SU-DHL-6 (cell line): ENCODE data around the gene PTGER1.
A peak's percentile ranks its signal among the peaks of the same experiment; 100 is the strongest.

Experiments
- H2AFZ ChIP-seq: fragments of 200-600 bp; sonication (generic); 2 replicates; pipeline ENCODE4 v1.6.1; 2014; ENCODE audit warnings: low read depth, mild to moderate bottlenecking, moderate library complexity, mixed read lengths, antibody characterized with exemption, low read length; ENCODE audit not compliant: severe bottlenecking
- H3F3A ChIP-seq: fragments of 200-600 bp; shearing (Covaris generic); 2 replicates; pipeline ENCODE4 v1.6.0; 2016; ENCODE audit warnings: antibody characterized with exemption, mild to moderate bottlenecking; ENCODE audit not compliant: insufficient read depth
- H3K27ac ChIP-seq: fragments of 200-600 bp; sonication (generic); 2 replicates; pipeline ENCODE4 v1.5.1; 2016; ENCODE audit warnings: low read depth, mild to moderate bottlenecking, low read length, moderate library complexity, mixed read lengths
- H3K27me3 ChIP-seq: fragments of 200-600 bp; sonication (generic), shearing (Covaris generic); 2 replicates; pipeline ENCODE4 v1.6.0; 2014; ENCODE audit warnings: mild to moderate bottlenecking, low read length
- H3K36me3 ChIP-seq: fragments of 200-600 bp; sonication (generic); 2 replicates; pipeline ENCODE4 v1.6.1; 2014; ENCODE audit warnings: mild to moderate bottlenecking, low read length, mixed read lengths
- H3K4me2 ChIP-seq: fragments of 300-600, 200-600 bp; shearing (Covaris generic), sonication (generic); 2 replicates; pipeline ENCODE4 v1.6.0; 2014; ENCODE audit warnings: low read length, low read depth, mild to moderate bottlenecking; ENCODE audit not compliant: poor library complexity, severe bottlenecking
- H3K4me3 ChIP-seq: fragments of 200-600 bp; sonication (generic); 2 replicates; pipeline ENCODE4 v1.5.1; 2014; ENCODE audit warnings: antibody characterized with exemption, low read length, mild to moderate bottlenecking, mixed read lengths; ENCODE audit not compliant: insufficient read depth, poor library complexity, severe bottlenecking
- H3K79me2 ChIP-seq: fragments of 200-600 bp; sonication (generic); 2 replicates; pipeline ENCODE4 v1.6.1; 2014; ENCODE audit warnings: mild to moderate bottlenecking, low read length, moderate library complexity; ENCODE audit not compliant: insufficient read depth
- H3K9ac ChIP-seq: fragments of 200-600 bp; sonication (generic); 2 replicates; pipeline ENCODE4 v1.7.0; 2014; ENCODE audit warnings: mild to moderate bottlenecking, low read length
- H3K9me2 ChIP-seq: fragments of 200-600 bp; sonication (generic); replicated peaks from 2 replicates; pipeline ENCODE4 v1.6.1; 2014; ENCODE audit warnings: low read length; ENCODE audit not compliant: insufficient read depth
- H3K9me3 ChIP-seq: fragments of 200-600 bp; sonication (generic); 2 replicates; pipeline ENCODE4 v1.6.1; 2014; ENCODE audit warnings: low read length, mixed read lengths; ENCODE audit not compliant: insufficient read depth
- H4K20me1 ChIP-seq: fragments of 200-600 bp; sonication (generic); 2 replicates; pipeline ENCODE4 v1.6.1; 2014; ENCODE audit warnings: low read depth, mild to moderate bottlenecking, antibody characterized with exemption, low read length, moderate library complexity, mixed read lengths
- EZH2phosphoT487 ChIP-seq: fragments of 200-600 bp; sonication (generic), shearing (Covaris generic); conservative IDR thresholded peaks from 2 replicates; pipeline ENCODE4 v1.6.1; 2018; ENCODE audit warnings: mild to moderate bottlenecking, antibody characterized with exemption, low read length, moderate library complexity, mixed read lengths
- TF ChIP-seq, protein P1 (sequence below): fragments of 200-600 bp; sonication (generic); IDR thresholded peaks from one replicate; pipeline ENCODE4 v1.5.1; 2017; ENCODE audit warnings: antibody characterized with exemption, mild to moderate bottlenecking, low read length, moderate library complexity; ENCODE audit not compliant: insufficient read depth, poor library complexity, severe bottlenecking

PTGER1 gene

DNA sequence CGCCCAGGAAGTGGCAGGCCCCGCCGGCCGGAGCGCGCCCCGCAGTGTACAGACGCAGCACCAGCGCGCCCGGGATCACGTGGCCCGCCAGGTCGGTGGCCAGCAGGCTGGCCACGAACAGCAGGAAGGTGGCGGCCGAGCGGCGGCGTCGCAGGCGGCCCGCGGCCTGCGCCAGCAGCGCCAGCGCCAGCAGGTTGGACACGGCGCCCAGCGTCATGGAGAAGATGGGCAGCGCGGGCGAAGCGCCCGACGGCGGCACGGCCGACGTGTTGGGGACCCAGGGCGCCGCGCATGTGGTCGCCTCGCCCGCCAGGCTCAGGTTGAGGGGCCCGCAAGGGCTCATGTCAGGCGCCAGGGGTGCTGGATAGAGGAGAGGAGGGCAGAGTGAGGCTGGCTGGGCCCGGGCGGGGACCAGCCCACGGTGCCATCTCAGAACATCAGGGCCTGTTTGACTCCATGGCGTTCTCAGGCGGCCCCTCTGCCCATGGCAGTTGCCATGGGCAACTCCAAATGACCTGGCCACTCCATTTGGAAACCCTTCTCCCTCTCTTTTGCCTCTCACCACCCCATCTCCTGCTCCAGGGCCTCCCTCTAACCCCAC, 1.1 kb downstream of the PTGER1 start:
- Histone ChIP-seq H3K79me2 (no peaks in the 10 kb centered on the region), H3K4me2 (no peak overlapping the region), H2AFZ (no peak overlapping the region), H3F3A (no peaks in the 10 kb centered on the region), H3K4me3 (no peak overlapping the region), H4K20me1 (no peaks in the 10 kb centered on the region), H3K9me3 (no peaks in the 10 kb centered on the region), H3K9ac (no peak overlapping the region), H3K27me3 (no peaks in the 10 kb centered on the region), H3K27ac (no peak overlapping the region), H3K9me2 (no peaks in the 10 kb centered on the region), H3K36me3 (no peaks in the 10 kb centered on the region)
- no peak for TF ChIP-seq EZH2phosphoT487
- TF ChIP-seq, protein P1, sequence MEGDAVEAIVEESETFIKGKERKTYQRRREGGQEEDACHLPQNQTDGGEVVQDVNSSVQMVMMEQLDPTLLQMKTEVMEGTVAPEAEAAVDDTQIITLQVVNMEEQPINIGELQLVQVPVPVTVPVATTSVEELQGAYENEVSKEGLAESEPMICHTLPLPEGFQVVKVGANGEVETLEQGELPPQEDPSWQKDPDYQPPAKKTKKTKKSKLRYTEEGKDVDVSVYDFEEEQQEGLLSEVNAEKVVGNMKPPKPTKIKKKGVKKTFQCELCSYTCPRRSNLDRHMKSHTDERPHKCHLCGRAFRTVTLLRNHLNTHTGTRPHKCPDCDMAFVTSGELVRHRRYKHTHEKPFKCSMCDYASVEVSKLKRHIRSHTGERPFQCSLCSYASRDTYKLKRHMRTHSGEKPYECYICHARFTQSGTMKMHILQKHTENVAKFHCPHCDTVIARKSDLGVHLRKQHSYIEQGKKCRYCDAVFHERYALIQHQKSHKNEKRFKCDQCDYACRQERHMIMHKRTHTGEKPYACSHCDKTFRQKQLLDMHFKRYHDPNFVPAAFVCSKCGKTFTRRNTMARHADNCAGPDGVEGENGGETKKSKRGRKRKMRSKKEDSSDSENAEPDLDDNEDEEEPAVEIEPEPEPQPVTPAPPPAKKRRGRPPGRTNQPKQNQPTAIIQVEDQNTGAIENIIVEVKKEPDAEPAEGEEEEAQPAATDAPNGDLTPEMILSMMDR: no peak

DNA sequence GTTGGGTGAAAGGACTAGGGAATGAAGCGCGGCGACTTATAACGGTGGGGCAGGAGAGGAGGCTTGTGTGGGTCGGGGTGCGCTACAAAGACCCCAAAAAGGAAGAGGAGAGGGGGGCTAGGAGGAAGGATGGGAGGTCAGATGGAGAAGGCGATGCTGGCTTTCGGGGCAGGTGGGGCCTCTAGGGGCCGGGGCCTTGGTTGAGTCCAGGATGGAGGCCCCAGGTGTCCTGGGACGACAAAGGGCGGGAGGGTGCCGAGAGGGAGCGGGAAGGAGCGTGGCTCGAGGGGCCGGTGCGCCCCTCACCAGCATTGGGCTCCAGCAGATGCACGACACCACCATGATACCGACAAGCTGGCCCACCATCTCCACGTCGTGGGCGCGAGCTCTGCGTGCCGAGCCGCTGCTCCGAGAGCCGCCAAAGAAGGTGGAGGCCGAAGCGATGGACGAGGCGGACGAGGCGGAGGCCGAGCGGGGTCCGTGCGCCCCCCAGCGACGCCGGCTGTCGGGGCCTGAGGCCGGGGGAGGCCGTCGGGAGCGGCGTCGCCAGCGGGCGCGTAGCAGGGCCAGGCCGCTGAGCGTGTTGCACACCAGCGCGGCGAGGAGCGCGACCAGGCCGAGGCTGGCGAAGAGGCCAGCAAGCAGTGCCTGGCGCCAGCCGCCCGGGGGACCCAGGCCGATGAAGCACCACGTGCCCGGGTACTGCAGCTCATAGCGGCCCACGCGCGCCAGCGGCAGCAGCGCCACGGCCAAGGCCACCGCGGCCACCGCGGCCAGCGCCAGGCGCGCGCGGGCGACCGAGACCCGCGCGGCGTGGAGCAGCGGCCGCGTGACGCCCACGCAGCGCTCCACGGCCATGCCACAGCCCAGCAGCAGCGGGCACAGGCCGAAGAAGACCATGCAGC, 1.8 kb downstream of the PTGER1 start:
- H3K9me2 ChIP-seq: no peaks in the 10 kb centered on the region
- H3F3A ChIP-seq: no peaks in the 10 kb centered on the region
- no peak overlapping the region for H3K9ac ChIP-seq
- no peaks in the 10 kb centered on the region for H3K36me3 ChIP-seq
- H3K4me3 ChIP-seq: no peak overlapping the region
- TF ChIP-seq, protein P1: no peak
- no peak for TF ChIP-seq EZH2phosphoT487
- no peaks in the 10 kb centered on the region for H4K20me1 ChIP-seq
- H3K27ac ChIP-seq: no peak overlapping the region
- H3K4me2 ChIP-seq: no peak overlapping the region
- no peak overlapping the region for H2AFZ ChIP-seq
- H3K27me3 ChIP-seq: no peaks in the 10 kb centered on the region
- H3K9me3 ChIP-seq: no peaks in the 10 kb centered on the region
- H3K79me2 ChIP-seq: no peaks in the 10 kb centered on the region

DNA sequence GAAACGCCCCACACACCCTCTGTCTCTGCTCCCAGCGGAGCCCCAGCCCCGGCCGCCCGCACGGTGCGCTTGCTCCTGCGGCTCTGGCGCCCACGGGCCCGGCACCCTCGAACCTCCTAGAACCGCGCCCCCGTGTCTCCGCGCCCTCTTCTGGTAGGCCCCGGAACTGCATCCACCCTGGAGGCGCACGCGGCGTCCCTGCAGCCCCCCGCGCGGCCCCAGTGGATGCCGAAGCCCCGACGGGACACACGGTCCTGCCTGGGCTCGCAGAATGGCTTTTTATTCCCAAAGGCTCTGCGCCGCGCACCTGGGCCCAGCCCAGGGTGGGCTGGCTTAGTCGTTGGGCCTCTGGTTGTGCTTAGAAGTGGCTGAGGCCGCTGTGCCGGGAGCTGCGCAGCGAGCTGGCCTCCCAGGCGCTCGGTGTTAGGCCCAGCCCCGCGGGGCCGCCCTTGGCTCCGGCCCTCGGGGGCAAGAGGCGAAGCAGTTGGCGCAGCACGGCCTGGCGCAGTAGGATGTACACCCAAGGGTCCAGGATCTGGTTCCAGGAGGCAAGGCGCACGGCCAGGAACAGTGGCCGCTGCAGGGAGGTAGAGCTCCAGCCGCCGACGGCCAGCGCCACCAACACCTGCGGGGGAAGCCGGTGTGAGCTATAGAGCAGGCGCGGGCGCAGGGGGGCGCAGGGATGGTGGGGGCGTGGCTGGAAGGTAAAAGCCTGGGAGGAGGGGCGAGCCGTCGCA, 2.8 kb downstream of the PTGER1 start:
- Histone ChIP-seq H3K4me3 (no peak overlapping the region), H3K9me3 (no peaks in the 10 kb centered on the region), H3K27ac (no peak overlapping the region), H3K36me3 (no peaks in the 10 kb centered on the region), H3K79me2 (no peaks in the 10 kb centered on the region), H3F3A (no peaks in the 10 kb centered on the region), H2AFZ (no peak overlapping the region), H3K9ac (no peak overlapping the region; the same call in 1 of the 2 replicates), H3K9me2 (no peaks in the 10 kb centered on the region), H3K4me2 (peak overlapping the region; percentile 5), H3K27me3 (no peaks in the 10 kb centered on the region), H4K20me1 (no peaks in the 10 kb centered on the region)
- TF ChIP-seq EZH2phosphoT487: no peak
- TF ChIP-seq, protein P1: peak; percentile 84
